Measurements from ENCODE around the gene HMOX2. TPM values are rescaled to one million over a fixed set of nuclear protein-coding genes. Genes with fewer than 3 reads are reported as not detected.

HMOX2 gene
- total and polyA plus RNA-seq, 5 donors from 2014 or later, result 41.2 to 145 (median 125) TPM

GRCh38 chr16:4519274-4520058 lies 43.3 kb downstream of the HMOX2 start:
- Histone ChIP-seq H3K36me3 (ENCODE audit: control insufficient read depth, insufficient read depth, low read length) (peaks cover 5% of the 10 kb centered on the region), H3K4me1 (ENCODE audit: control insufficient read depth, insufficient read depth, low read length, poor library complexity, severe bottlenecking) (peaks cover 19% of the 10 kb centered on the region), H3K27ac (ENCODE audit: insufficient read depth, low read length, poor library complexity, severe bottlenecking) (no peak overlapping the region), H3K27me3 (ENCODE audit: control insufficient read depth, insufficient read depth, low read length) (no peaks in the 10 kb centered on the region), H3K4me3 (ENCODE audit: low read depth, low read length) (no peak overlapping the region), H3K9me3 (ENCODE audit: control insufficient read depth in 2 of 2, low read length in 2 of 2) (no peaks in the 10 kb centered on the region)
- Mint-ChIP-seq H3K4me1 (peaks cover 20 to 43% (median 38%) of the 10 kb centered on the region in 4 donors), H3K27ac (peak overlapping the region; percentile 31 to 91 (median 84)), H3K27me3 (no peaks in the 10 kb centered on the region), H3K4me3 (peak overlapping the region in 1 of 4 donors; percentile 9), H3K36me3 (peaks cover 4% of the 10 kb centered on the region), H3K9me3 (no peaks in the 10 kb centered on the region)
- DNase-seq (no peak), ATAC-seq (ENCODE audit: low read depth in 2 of 2) (no peak)

DNA sequence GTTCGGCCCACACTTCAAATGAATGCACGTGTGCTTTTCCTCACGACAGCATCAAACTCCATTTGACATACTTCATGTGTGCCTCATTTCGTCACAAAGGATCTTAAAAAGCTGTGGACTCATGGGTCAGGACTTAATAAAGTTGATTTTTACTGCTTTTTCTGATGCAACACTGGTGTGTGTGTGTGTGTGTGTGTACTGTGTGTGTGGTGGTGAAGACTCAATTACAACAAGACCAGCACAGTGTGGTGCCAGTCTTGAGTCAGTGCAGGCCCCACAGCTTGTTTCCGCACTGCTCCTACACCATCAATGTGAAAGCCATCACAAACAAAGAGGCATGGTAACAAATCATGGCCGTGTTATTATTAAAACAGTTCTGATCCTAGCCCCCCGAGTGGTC lies 44.7 kb downstream of the HMOX2 start:
- Mint-ChIP-seq H3K36me3 (peaks cover 4% of the 10 kb centered on the region), H3K4me1 (peaks cover 9 to 34% (median 27%) of the 10 kb centered on the region in 4 donors), H3K4me3 (no peak overlapping the region), H3K27me3 (no peaks in the 10 kb centered on the region), H3K27ac (peak overlapping the region in 1 of 3 donors; percentile 35), H3K9me3 (no peaks in the 10 kb centered on the region)
- H3K27ac ChIP-seq (ENCODE audit: insufficient read depth, low read length, poor library complexity, severe bottlenecking), result no peak overlapping the region
- ATAC-seq (ENCODE audit: low read depth in 2 of 2), result no peak
- no peaks in the 10 kb centered on the region for H3K9me3 ChIP-seq (ENCODE audit: control insufficient read depth in 2 of 2, low read length in 2 of 2)
- H3K36me3 ChIP-seq (ENCODE audit: control insufficient read depth, insufficient read depth, low read length), result peaks cover 5% of the 10 kb centered on the region
- H3K4me3 ChIP-seq (ENCODE audit: low read depth, low read length), result no peak overlapping the region
- DNase-seq, result no peak
- no peaks in the 10 kb centered on the region for H3K27me3 ChIP-seq (ENCODE audit: control insufficient read depth, insufficient read depth, low read length)
- peaks cover 4% of the 10 kb centered on the region for H3K4me1 ChIP-seq (ENCODE audit: control insufficient read depth, insufficient read depth, low read length, poor library complexity, severe bottlenecking)

GRCh38 chr16:4522051-4522581 lies 45.9 kb downstream of the HMOX2 start:
- Histone ChIP-seq H3K36me3 (ENCODE audit: control insufficient read depth, insufficient read depth, low read length) (peaks cover 5% of the 10 kb centered on the region), H3K9me3 (ENCODE audit: control insufficient read depth in 2 of 2, low read length in 2 of 2) (no peaks in the 10 kb centered on the region), H3K27ac (ENCODE audit: insufficient read depth, low read length, poor library complexity, severe bottlenecking) (no peak overlapping the region), H3K27me3 (ENCODE audit: control insufficient read depth, insufficient read depth, low read length) (no peaks in the 10 kb centered on the region), H3K4me3 (ENCODE audit: low read depth, low read length) (no peak overlapping the region), H3K4me1 (ENCODE audit: control insufficient read depth, insufficient read depth, low read length, poor library complexity, severe bottlenecking) (no peaks in the 10 kb centered on the region)
- H3K4me1 Mint-ChIP-seq, result peaks cover under 1 to 28% (median 20%) of the 10 kb centered on the region in 4 donors
- H3K27ac Mint-ChIP-seq, result no peak overlapping the region
- DNase-seq, result no peak
- no peak for ATAC-seq (ENCODE audit: low read depth in 2 of 2)
- H3K27me3 Mint-ChIP-seq, result no peaks in the 10 kb centered on the region
- peaks cover 4% of the 10 kb centered on the region for H3K36me3 Mint-ChIP-seq
- H3K9me3 Mint-ChIP-seq, result no peaks in the 10 kb centered on the region
- no peak overlapping the region for H3K4me3 Mint-ChIP-seq

DNA sequence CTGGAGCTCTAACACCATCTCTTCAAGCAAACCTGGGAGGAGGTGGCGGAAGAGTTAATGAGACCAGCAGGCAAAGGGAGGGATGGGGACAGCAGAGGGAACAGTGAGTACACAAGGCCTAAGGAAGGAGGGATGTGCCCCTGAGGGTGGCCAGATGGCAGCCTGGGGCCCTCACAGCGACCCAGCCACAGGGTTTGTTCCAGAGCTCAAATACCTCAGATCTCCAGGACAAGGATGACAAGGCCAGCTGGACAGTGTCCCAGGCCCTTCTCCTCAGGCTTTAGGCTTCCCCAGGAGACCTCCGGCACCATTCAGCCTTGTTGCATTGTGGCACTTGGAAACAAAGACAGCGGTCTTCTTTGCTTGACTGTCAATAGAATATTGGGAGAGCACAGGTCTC lies 47.5 kb downstream of the HMOX2 start:
- Histone ChIP-seq H3K9me3 (ENCODE audit: control insufficient read depth in 2 of 2, low read length in 2 of 2) (no peaks in the 10 kb centered on the region), H3K4me3 (ENCODE audit: low read depth, low read length) (no peak overlapping the region), H3K27ac (ENCODE audit: insufficient read depth, low read length, poor library complexity, severe bottlenecking) (no peak overlapping the region), H3K36me3 (ENCODE audit: control insufficient read depth, insufficient read depth, low read length) (peaks cover 5% of the 10 kb centered on the region), H3K4me1 (ENCODE audit: control insufficient read depth, insufficient read depth, low read length, poor library complexity, severe bottlenecking) (no peaks in the 10 kb centered on the region), H3K27me3 (ENCODE audit: control insufficient read depth, insufficient read depth, low read length) (no peaks in the 10 kb centered on the region)
- H3K36me3 Mint-ChIP-seq, result peaks cover 7% of the 10 kb centered on the region
- H3K9me3 Mint-ChIP-seq, result no peaks in the 10 kb centered on the region
- ATAC-seq (ENCODE audit: low read depth in 2 of 2), result no peak
- peak overlapping the region in 1 of 3 donors; percentile 70 for H3K27ac Mint-ChIP-seq
- H3K4me1 Mint-ChIP-seq, result peaks cover 4 to 30% (median 23%) of the 10 kb centered on the region in 4 donors
- DNase-seq, result no peak
- no peaks in the 10 kb centered on the region for H3K27me3 Mint-ChIP-seq
- no peak overlapping the region for H3K4me3 Mint-ChIP-seq

GRCh38 chr16:4524571-4524970 lies 48.4 kb downstream of the HMOX2 start:
- H3K9me3 Mint-ChIP-seq, result no peaks in the 10 kb centered on the region
- H3K27ac Mint-ChIP-seq, result peak overlapping the region in 1 of 3 donors; percentile 70
- DNase-seq, result no peak
- H3K4me1 ChIP-seq (ENCODE audit: control insufficient read depth, insufficient read depth, low read length, poor library complexity, severe bottlenecking), result peaks cover 8% of the 10 kb centered on the region
- peaks cover 11% of the 10 kb centered on the region for H3K36me3 Mint-ChIP-seq
- H3K27ac ChIP-seq (ENCODE audit: insufficient read depth, low read length, poor library complexity, severe bottlenecking), result no peak overlapping the region
- no peaks in the 10 kb centered on the region for H3K27me3 ChIP-seq (ENCODE audit: control insufficient read depth, insufficient read depth, low read length)
- ATAC-seq (ENCODE audit: low read depth in 2 of 2), result no peak
- H3K27me3 Mint-ChIP-seq, result no peaks in the 10 kb centered on the region
- peaks cover 5% of the 10 kb centered on the region for H3K36me3 ChIP-seq (ENCODE audit: control insufficient read depth, insufficient read depth, low read length)
- H3K4me3 Mint-ChIP-seq, result peak overlapping the region in 1 of 4 donors; percentile 24
- H3K4me3 ChIP-seq (ENCODE audit: low read depth, low read length), result no peak overlapping the region
- no peaks in the 10 kb centered on the region for H3K9me3 ChIP-seq (ENCODE audit: control insufficient read depth in 2 of 2, low read length in 2 of 2)
- peaks cover 9 to 38% (median 27%) of the 10 kb centered on the region in 4 donors for H3K4me1 Mint-ChIP-seq

- DNase-seq (no peak), ATAC-seq (ENCODE audit: low read depth in 2 of 2) (no peak)
- Mint-ChIP-seq H3K4me1 (peaks cover 11 to 41% (median 30%) of the 10 kb centered on the region in 4 donors), H3K27ac (no peak overlapping the region), H3K4me3 (no peak overlapping the region), H3K36me3 (peaks cover 12% of the 10 kb centered on the region), H3K27me3 (no peaks in the 10 kb centered on the region), H3K9me3 (no peaks in the 10 kb centered on the region)
- peaks cover 13% of the 10 kb centered on the region for H3K4me1 ChIP-seq (ENCODE audit: control insufficient read depth, insufficient read depth, low read length, poor library complexity, severe bottlenecking)
- H3K4me3 ChIP-seq (ENCODE audit: low read depth, low read length), result no peak overlapping the region
- H3K36me3 ChIP-seq (ENCODE audit: control insufficient read depth, insufficient read depth, low read length), result peaks cover 5% of the 10 kb centered on the region
- H3K27ac ChIP-seq (ENCODE audit: insufficient read depth, low read length, poor library complexity, severe bottlenecking), result no peak overlapping the region
- no peaks in the 10 kb centered on the region for H3K9me3 ChIP-seq (ENCODE audit: control insufficient read depth in 2 of 2, low read length in 2 of 2)
- H3K27me3 ChIP-seq (ENCODE audit: control insufficient read depth, insufficient read depth, low read length), result no peaks in the 10 kb centered on the region
Observed at GRCh38 chr16:4525069-4525468, 48.9 kb downstream of the HMOX2 start.

DNA sequence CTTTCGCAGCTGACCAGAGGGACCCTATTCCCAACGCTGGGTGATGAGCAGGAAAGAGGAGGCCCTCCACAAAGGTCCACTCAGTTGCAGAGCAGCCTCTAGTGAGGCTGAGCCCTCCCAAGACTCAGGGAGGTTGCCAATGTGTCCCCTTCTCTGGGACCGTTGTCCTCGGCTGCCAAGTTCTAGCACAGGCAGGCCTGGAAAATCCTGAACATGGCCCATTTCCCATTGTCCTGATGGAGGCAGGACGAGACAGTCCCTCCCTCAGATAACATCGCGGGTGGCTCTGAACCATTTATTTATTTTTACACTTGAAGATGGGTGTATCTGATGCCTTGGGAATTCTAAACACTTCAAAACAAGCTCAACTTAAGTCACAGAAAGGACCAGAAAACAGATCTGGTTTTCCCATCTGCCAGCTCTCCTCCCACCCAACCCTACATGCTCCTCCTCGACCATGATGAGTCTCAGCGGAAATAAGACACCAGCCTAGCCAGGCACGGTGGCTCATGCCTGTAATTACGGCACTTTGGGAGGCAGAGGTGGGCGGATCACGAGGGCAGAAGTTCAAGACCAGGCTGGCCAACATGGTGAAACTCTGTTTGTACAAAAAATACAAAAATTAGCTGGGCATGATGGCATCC lies 49.6 kb downstream of the HMOX2 start:
- H3K27ac Mint-ChIP-seq, result peak overlapping the region in 1 of 3 donors; percentile 56
- DNase-seq, result no peak
- no peak overlapping the region for H3K4me3 ChIP-seq (ENCODE audit: low read depth, low read length)
- no peak overlapping the region for H3K4me3 Mint-ChIP-seq
- no peaks in the 10 kb centered on the region for H3K9me3 ChIP-seq (ENCODE audit: control insufficient read depth in 2 of 2, low read length in 2 of 2)
- peaks cover 5% of the 10 kb centered on the region for H3K36me3 ChIP-seq (ENCODE audit: control insufficient read depth, insufficient read depth, low read length)
- peaks cover 11 to 43% (median 34%) of the 10 kb centered on the region in 4 donors for H3K4me1 Mint-ChIP-seq
- no peak overlapping the region for H3K27ac ChIP-seq (ENCODE audit: insufficient read depth, low read length, poor library complexity, severe bottlenecking)
- peaks cover 12% of the 10 kb centered on the region for H3K36me3 Mint-ChIP-seq
- ATAC-seq (ENCODE audit: low read depth in 2 of 2), result no peak
- peaks cover 16% of the 10 kb centered on the region for H3K4me1 ChIP-seq (ENCODE audit: control insufficient read depth, insufficient read depth, low read length, poor library complexity, severe bottlenecking)
- H3K9me3 Mint-ChIP-seq, result no peaks in the 10 kb centered on the region
- H3K27me3 ChIP-seq (ENCODE audit: control insufficient read depth, insufficient read depth, low read length), result no peaks in the 10 kb centered on the region
- no peaks in the 10 kb centered on the region for H3K27me3 Mint-ChIP-seq
